ENCODE data around the gene RFX4. TPM values are rescaled to one million over a fixed set of nuclear protein-coding genes. Genes with fewer than 3 reads are reported as not detected.
A peak's percentile ranks its signal among the peaks of the same experiment; 100 is the strongest.

The RFX4 gene
- total and polyA plus RNA-seq, 2 of the 8 experiments (the other 6 are each of a cell fraction or from before 2014, with no cell fraction given): 0.06 TPM; not detected in 1

DNA sequence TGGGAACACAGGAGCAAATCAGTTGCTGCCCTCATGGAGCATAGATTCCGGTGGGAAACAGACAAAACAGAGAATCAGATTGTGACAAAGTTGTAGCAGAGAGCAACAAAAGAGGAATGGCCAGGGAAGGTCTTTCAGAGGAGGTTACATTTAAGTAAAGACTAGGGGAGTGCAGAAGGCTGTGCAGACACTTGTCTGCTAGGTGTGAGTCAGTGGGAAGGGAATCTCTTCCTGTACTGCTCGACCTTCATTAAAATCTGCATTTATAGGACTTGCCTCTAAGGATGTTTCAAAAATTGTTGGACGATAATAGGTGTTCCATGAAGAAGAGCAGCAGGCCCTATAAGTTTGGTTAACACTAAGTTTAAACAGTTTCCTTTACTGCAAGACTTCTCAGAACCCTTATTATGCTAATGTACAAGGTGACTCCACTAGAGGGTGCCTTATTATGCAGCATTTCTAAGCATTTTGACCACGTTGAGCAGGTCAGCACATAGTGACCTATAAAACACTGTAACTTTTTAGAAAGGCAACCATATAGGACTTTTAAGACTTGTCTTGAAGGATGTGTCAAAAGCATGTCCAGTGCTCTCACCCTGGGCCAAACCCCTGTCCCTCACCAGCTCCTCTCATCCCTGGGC, 99.9 kb downstream of the RFX4 start:
- no peak overlapping the region for H3K23ac ChIP-seq (ENCODE audit: insufficient read length)
- H2BK5ac ChIP-seq (ENCODE audit: low read depth, low read length): no peak overlapping the region
- no peak overlapping the region for H4K5ac ChIP-seq (ENCODE audit: insufficient read length, low read depth, low read length)
- CTCF ChIA-PET (ENCODE audit: partially characterized antibody): interaction anchor here (0.6 to 1.5 kb wide), 5 partner anchors 12 to 236 kb away, joined by 3 to 5 read pairs (median 3); no protein-coding TSS in a partner anchor
- no peak overlapping the region for H3K9ac ChIP-seq (replicated peaks in 1 of 4; ENCODE audit: extremely low read depth in 1 of 4, low read depth in 3 of 4, low read length in 3 of 4)
- no peak overlapping the region for H3K4me2 ChIP-seq (ENCODE audit: insufficient read depth in 1 of 2, low read depth in 2 of 2, low read length in 2 of 2)
- no peaks in the 10 kb centered on the region for H3K9me3 ChIP-seq (ENCODE audit: insufficient read depth in 2 of 2, low read depth in 1 of 2, low read length in 1 of 2)
- H3K23me2 ChIP-seq (ENCODE audit: low read depth, low read length): no peaks in the 10 kb centered on the region
- no peak overlapping the region for H3K14ac ChIP-seq (ENCODE audit: insufficient read length)
- H3K4me3 ChIP-seq (ENCODE audit: extremely low read depth in 1 of 4, insufficient read depth in 2 of 4, low read depth in 3 of 4, low read length in 4 of 4): no peak overlapping the region
- no peak for FAIRE-seq
- no peak overlapping the region for H3K56ac ChIP-seq (replicated peaks; ENCODE audit: insufficient read length, low read depth, low read length)
- H4K91ac ChIP-seq (replicated peaks; ENCODE audit: insufficient read length, low read length): no peak overlapping the region
- H2AFZ ChIP-seq (ENCODE audit: low read length): no peak overlapping the region
- H2BK120ac ChIP-seq (replicated peaks; ENCODE audit: low read depth, low read length): no peak overlapping the region
- peak overlapping the region; percentile 41; the same call in 1 of the 2 replicates for H2BK20ac ChIP-seq (ENCODE audit: low read length)
- no peaks in the 10 kb centered on the region for H4K20me1 ChIP-seq (replicated peaks in 1 of 2; ENCODE audit: control insufficient read depth in 1 of 2, insufficient read depth in 2 of 2, low read length in 2 of 2)
- no peak overlapping the region for H4K8ac ChIP-seq (ENCODE audit: extremely low read depth, insufficient read depth, low read length)
- peaks cover 0 to 10% (median 3%) of the 10 kb centered on the region in 4 experiments; a peak in 2 of 7 replicates for H3K4me1 ChIP-seq (replicated peaks in 1 of 4; ENCODE audit: control insufficient read depth in 3 of 4, insufficient read depth in 4 of 4, low read length in 3 of 4)
- 69% methylated on average over 4 of the region's 4 CpGs; no CpG with 5 or more reads in 1 of the 2 experiments for WGBS, 2 experiments (ENCODE audit: extremely low coverage in 1 of 2, insufficient coverage in 1 of 2, insufficient read length in 1 of 2, insufficient replicate concordance in 2 of 2, low coverage in 1 of 2, low lambda C conversion rate in 2 of 2, missing lambda C conversion rate in 1 of 2)
- H3K79me2 ChIP-seq (ENCODE audit: control insufficient read depth in 1 of 2, insufficient read depth in 2 of 2, low read length in 2 of 2): no peaks in the 10 kb centered on the region
- H3K36me3 ChIP-seq (ENCODE audit: control insufficient read depth in 2 of 4, insufficient read depth in 4 of 4, low read length in 3 of 4): no peaks in the 10 kb centered on the region
- no peak overlapping the region for H3K18ac ChIP-seq (ENCODE audit: extremely low read depth, low read length)
- H3K27ac ChIP-seq (ENCODE audit: low read depth, low read length): no peak overlapping the region
- 0 out of 7 replicates have a peak, but pooled peaks cover 0 to 2% (median 0%) of the 10 kb centered on the region in 4 experiments for H3K27me3 ChIP-seq (replicated peaks in 1 of 4; ENCODE audit: control insufficient read depth in 3 of 4, extremely low read depth in 1 of 4, insufficient read depth in 3 of 4, low read length in 3 of 4)
- H3K4ac ChIP-seq (replicated peaks; ENCODE audit: insufficient read length, low read depth, low read length): no peak overlapping the region
- peak in 1 of 2 experiments; percentile 28 for DNase-seq (ENCODE audit: low read depth in 1 of 2, low spot score in 2 of 2)
- no peak overlapping the region for H2BK15ac ChIP-seq (ENCODE audit: low read length)
- TF ChIP-seq KDM1A (IDR thresholded peaks at IDR 0.05; ENCODE audit: borderline replicate concordance, low read length): no peak
- TF ChIP-seq, protein P1, sequence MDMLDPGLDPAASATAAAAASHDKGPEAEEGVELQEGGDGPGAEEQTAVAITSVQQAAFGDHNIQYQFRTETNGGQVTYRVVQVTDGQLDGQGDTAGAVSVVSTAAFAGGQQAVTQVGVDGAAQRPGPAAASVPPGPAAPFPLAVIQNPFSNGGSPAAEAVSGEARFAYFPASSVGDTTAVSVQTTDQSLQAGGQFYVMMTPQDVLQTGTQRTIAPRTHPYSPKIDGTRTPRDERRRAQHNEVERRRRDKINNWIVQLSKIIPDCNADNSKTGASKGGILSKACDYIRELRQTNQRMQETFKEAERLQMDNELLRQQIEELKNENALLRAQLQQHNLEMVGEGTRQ (IDR thresholded peaks at IDR 0.05; ENCODE audit: low read length): no peak
- TF ChIP-seq RAD21 (IDR thresholded peaks at IDR 0.05 in 1 of 2, conservative IDR thresholded peaks at IDR 0.05 in 1 of 2; ENCODE audit: low read depth in 2 of 2, low read length in 2 of 2): no peak
- TF ChIP-seq SP4 (IDR thresholded peaks at IDR 0.05; ENCODE audit: low read length): no peak
- TF ChIP-seq JUND (IDR thresholded peaks at IDR 0.05; ENCODE audit: low read length): no peak
- no peak for TF ChIP-seq EZH2 (IDR thresholded peaks at IDR 0.05; ENCODE audit: low read depth, low read length, severe bottlenecking)
- TF ChIP-seq KDM5A (IDR thresholded peaks at IDR 0.05; ENCODE audit: low read length): no peak
- no peak for TF ChIP-seq CREB1 (IDR thresholded peaks at IDR 0.05)
- TF ChIP-seq RXRA (IDR thresholded peaks at IDR 0.05; ENCODE audit: insufficient read depth, low read depth, low read length): no peak
- H2BK12ac ChIP-seq (ENCODE audit: low read depth, low read length): no peak overlapping the region
- POLR2A ChIA-PET (ENCODE audit: partially characterized antibody): no interaction called here
- H2AK5ac ChIP-seq (ENCODE audit: low read depth, low read length): no peak overlapping the region
- H3K79me1 ChIP-seq (ENCODE audit: low read depth, low read length): no peaks in the 10 kb centered on the region
